GM04503 (cell line): ENCODE measurements around the gene MDP1.

Source experiments
- DNase-seq: peaks from one replicate; pipeline ENCODE4 v3.0.0-alpha.2; 2012; ENCODE audit warnings: low read depth

MDP1 gene

GRCh38 chr14:24198814-24199524 lies 16.9 kb downstream of the MDP1 start:
- no peak for DNase-seq

DNA sequence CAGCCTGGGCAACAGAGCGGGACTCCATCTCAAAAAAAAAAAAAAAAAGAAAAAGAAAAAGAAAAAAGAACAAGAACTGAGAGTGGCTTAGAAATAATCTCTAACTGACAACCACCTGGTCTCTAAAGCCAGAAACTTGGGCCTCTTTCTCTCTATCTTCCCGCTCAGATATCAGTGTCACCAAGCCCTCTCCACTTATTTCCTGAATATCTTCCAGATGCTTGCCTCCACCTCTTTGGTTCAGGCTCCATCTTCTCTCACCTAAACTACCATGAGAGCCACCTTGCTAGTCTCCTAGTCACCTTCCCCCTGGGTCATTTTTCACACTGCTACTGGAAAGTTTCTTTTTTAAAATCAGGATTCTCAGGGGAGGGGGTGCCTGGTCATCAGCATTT lies 18.8 kb downstream of the MDP1 start:
- DNase-seq: no peak

DNA sequence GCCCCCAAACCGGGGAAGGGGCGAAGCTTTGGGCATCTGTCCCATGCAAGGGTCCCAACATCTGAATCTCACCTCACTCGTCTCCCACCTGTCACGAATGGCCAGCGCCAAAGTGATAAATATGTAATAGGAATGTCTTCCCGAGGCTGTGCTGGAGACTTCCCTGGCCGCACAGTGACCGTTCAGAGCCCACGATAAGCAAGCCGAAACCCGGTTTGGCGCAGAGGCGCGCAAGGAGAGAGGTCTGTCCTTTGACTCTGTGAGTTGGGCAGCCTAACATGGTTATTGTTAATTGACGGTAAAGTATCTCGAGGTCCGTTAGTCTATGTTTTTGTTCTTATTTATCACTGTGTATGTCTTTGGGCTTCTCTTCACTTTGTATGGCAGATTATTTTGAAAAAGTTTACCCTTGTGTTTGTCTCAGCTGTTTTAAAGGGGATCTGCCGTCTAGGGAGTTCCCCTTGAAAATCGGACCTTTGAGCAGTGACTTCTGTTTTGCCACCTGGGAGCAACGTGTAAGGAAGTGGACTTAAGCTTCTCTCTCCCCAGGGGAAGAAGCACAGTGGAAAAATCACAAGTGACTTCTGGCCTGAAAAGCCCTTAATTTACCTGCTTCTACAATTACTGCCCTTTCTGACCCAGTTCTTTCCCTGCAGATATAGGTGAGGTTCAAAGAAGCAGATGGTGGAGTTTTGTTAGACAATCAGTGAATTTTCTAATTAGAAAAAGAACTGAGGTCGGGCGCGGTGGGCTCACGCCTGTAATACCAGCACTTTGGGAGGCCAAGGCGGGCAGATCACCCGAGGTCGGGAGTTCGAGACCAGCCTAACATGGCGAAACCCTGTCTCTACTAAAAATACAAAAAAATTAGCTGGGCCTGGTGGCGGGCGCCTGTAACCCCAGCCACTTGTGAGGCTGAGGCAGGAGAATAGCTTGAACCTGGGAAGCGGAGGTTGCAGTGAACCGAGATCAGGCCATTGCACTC lies 19.5 kb downstream of the MDP1 start:
- DNase-seq: no peak

DNA sequence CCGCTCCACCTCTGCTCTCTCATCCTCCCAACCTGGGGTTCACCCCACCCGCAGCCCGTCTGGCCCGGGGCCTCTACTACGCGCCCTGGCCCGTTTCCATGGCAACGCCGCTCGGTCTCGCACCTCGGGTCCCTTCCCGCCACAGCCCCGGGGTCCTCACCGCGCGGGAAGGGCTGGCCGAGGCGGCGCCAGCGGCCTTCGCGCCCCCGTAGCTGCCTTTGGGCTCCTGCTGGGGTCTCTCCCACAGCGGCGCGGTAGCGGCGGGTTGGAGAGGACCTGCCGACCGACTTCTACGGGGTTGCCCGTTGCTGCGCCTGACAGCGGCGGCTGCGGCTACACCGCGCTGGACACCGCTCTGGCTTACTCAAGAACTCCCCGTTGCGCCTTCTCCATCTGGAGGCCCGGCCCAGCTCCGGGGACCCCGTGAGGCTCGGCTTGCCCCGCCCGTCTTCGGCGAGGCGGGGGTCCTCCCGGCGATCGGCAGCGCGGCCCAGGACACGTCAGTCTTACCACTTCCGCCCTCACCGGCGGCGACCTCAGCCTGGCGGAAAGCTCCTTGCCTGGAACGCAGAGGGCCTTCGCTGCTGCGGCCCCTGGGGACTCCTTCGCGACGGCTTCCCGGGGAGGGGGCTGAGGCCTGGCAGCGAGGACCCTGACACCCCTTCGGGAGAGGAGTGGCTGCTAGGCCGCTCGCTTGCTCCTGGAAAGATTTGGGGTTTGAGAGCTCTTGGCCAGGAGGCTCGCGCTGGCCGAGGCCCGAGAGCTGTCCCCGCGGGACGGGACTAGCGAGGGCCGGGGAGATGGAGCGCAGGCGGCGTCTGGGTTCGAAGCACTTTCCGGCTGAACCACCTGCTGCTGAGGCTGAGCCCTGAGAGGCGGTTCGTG lies 20.4 kb downstream of the MDP1 start, which contains the start of gene TM9SF1:
TSS of gene TM9SF1 (minus strand) at position 256 of the 885 bp plus-strand sequence. CDS start 422 bp downstream, outside the sequence.
- DNase-seq: peak; percentile 37

DNA sequence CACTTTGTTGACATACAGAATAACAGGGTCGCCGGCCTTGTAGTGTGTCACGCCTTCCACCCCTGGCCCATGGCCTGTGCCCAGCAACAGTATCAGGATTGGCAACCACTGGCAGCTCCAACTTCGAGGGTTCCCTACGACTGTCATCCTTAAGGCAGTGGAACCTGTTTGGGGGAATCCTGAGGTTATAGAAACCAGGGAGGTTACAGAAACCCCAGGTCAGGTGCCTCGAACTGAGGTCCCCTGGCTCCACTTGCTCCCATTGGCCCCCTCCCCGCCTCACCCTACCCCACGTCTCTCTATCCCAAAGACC lies 21.0 kb downstream of the MDP1 start:
- no peak for DNase-seq

DNA sequence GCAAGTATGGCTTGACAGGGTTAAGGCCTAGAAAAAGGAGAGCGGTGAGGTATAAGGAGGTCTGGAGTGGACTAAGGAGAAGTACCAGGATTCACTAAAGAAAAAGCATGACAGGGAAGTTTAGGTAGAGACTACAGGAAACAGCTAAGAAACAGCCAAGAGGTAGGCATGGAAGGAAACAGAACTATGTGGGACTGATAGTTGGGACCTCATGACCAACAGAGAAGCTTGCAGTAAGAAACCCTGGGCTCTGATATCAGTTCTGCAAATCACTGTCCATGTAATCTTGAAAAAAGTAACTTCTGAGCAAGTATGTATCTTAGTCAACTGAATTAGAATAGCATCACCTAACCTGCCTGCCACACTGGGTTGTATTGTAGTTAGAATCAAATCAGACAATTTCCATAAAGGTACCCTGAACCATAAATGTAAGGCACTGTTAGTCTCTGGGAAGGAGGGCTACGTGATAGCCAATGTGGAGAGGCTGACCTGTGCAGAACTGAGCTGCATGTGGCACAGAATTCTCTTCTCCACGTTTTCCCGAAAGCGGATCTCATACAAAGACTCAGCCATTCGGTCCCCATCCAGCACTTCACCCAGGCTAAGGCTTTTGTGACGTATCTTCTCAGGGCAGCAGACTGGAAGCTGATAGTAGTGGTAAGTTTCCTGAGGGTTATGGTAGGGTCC lies 21.5 kb downstream of the MDP1 start:
- no peak for DNase-seq

DNA sequence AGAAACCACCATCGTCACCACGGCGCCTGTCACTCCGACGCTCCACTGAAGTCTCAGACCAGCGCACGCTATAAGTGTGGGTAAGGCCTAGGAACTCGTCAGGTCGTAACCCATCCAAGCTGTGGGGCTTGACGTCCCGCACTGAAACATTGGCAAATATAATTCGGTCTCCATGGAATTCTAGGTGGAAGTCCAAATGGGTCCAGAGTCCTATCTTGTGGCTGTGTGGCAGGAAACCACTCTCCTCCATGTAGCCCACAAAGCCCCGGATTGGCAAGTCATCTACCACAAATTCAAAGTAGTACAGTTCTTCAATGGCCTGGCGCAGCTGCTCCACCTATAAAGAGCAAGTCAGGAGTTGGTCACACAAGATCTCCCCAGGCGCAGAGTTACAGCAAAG lies 22.9 kb downstream of the MDP1 start:
- no peak for DNase-seq

- DNase-seq: no peak
These were observed 25.4 kb downstream of the MDP1 start for GRCh38 chr14:24190416-24190815.

DNA sequence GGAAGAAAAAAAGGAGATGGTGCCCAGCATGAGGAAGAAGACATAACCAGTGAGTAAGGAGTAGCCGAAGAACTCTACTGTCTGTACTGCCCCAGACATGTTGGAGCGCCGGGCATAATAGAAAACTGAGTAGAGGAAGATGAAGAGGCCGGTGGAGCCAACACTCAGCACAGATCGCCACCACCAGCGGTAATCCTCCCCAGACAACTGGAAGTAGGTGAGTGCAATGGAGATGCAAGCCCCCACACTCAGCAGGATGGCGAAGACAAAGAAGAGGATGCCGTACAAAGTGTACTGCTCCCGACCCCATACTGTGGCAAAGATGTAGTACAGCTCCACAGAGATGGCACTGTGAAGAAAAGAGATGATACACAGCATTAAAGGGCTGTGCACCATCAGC lies 26.4 kb downstream of the MDP1 start:
- no peak for DNase-seq

- DNase-seq: no peak
These were observed 26.8 kb downstream of the MDP1 start for GRCh38 chr14:24189059-24189375.

DNA sequence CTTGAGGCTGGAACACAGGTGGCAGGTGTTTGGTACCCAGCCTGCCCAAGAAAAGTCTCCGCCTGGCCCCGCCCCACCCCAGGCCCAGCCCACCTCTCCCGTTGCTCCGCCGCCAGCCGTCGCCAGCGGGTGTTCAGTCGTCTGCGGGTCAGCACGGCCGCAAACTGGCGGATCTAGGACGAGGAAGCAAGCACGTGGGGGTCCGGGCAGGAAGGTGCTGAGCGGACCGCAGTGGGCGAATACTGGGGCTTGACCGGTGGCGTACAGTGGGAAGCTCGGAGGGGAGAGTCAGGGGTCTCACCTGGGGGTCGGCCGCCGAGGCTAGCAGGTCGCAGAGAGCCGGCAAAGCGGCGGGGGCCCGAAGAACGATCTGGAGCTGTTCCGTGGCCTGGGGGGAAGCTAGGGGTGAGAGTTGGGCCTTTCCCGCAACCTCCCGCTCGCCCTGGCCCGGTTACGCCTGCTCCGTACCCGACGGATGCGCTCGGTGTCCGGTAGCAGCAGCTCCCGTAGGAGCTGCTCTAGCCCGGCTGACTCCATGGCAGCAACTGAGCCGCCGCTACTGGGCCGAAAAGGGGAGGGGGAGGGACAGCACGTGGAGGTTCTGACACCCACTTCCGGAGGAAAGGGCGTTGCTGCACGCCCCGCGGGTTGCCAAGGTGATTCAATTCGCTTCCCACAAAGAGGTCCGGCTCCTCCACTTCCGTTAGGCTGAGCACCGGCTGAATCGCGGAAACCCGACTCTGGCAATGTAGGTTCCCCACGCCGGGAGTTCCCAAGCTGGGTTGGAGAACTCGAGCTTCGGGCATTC lies 27.4 kb downstream of the MDP1 start, which contains the start of gene IPO4:
TSS of gene IPO4 (minus strand) at position 566 of the 808 bp plus-strand sequence. CDS start at position 537, 29 bp downstream.
- DNase-seq: peak; percentile 79

GRCh38 chr14:24187539-24187915 lies 28.3 kb downstream of the MDP1 start:
- no peak for DNase-seq

GRCh38 chr14:24186831-24187538 lies 28.9 kb downstream of the MDP1 start:
- no peak for DNase-seq

DNA sequence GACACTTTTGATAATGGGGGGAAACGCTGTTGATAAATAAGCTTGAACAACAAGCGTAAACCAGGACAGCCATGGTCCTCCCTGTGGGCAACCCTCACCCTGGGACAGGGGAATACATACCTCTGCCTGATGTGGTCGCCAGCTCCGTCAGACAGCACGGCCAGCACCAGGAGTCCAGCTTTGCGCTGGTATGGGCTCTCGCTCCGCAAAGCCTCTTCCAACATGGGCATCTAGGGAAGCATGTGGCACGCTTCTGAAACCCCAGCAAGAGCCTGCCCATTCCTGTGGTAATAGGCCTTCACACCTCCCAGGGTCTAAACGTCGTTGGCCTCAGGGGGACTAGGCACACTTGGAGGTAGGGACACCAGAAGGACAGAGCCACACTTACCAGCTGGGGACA lies 30.1 kb downstream of the MDP1 start:
- DNase-seq: no peak

DNA sequence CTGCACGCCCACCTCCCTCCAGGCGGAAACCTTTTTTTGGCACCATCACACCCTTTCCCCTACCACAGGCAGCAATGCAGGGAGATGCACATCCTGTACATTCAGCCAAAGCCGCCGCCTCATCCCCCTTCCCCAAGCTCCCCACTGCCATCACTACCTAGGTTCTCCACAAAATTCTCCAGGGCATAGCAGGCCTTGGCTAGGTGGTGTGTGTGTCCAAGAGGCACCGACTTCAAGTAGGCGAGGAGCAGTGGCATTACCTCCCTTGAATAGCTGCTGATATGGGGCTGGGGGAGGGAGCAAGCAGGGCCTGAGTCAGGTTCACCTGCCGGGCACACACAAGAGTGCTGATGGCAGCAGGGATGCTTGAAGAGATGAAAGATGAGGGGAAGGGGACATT lies 30.8 kb downstream of the MDP1 start:
- DNase-seq: no peak

- DNase-seq: no peak
These were observed 31.5 kb downstream of the MDP1 start for GRCh38 chr14:24184104-24184970.

- DNase-seq: no peak
These were observed 32.8 kb downstream of the MDP1 start for GRCh38 chr14:24183014-24183481.

- no peak for DNase-seq
These were observed 33.6 kb downstream of the MDP1 start for GRCh38 chr14:24182110-24182882.
